Measurements from ENCODE around the gene SRSF3. TPM values are rescaled to one million over a fixed set of nuclear protein-coding genes. Genes with fewer than 3 reads are reported as not detected.

SRSF3 gene
- polyA plus RNA-seq (393 and 508 TPM in 2 replicates), polyA minus RNA-seq (360 and 404 TPM in 2 replicates)

DNA sequence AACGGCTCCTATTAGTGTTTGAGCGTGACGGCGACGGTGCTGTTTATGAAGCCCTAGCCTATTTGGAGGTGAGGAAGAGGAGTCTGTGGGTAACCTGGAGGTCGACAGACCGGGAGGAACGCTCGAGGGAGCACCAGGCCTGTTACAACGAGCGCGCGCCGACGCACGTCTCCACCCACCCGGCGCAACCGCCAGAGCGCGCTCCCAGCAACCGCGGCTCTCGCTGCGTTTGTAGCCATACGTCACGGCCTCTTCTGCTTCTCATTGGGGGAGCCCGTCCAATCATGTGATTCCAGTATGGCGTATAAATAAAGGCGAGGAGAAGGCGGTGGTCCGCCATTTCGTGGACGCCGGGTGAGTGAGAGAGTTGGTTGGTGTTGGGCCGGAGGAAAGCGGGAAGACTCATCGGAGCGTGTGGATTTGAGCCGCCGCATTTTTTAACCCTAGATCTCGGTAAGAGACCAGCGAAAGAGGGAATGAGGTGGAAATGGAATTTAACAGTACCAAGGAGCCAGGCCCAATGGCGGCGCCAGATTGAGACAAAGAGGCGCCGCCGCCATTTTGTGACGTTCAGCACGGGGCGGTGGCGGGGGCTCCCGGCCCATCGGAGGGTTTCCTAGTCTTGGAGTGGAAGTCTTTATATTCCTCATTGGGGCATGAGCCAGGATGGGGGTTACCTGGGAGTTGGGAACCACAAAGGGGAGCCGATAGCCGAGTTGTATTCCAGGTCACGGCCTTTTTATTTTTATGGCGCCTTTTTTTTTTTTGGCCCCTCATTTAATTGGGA, at the start of gene SRSF3:
Gene SRSF3, plus strand, starts transcription at position 334 of the 787 bp plus-strand sequence. CDS start 2,401 bp downstream, outside the sequence.
- peak within 1 kb of the TSS; percentile 72 for H3K4me3 ChIP-seq (ENCODE audit: low read length)
- H3K9me2 ChIP-seq (ENCODE audit: insufficient read depth, low read length), result no peaks in the 10 kb centered on the region
- peaks cover 48% of the 10 kb centered on the region for H3K79me2 ChIP-seq (replicated peaks; ENCODE audit: insufficient read depth, low read length)
- peak within 1 kb of the TSS; percentile 87 for H2AFZ ChIP-seq (ENCODE audit: low read depth, low read length)
- peak; percentile 59 for TF ChIP-seq RAD21 (conservative IDR thresholded peaks at IDR 0.05)
- no peak for TF ChIP-seq EP300 (conservative IDR thresholded peaks at IDR 0.05; ENCODE audit: poor library complexity, severe bottlenecking)
- peak; percentile 75 for TF ChIP-seq CTCF (IDR thresholded peaks at IDR 0.05; ENCODE audit: poor library complexity, severe bottlenecking)
- TF ChIP-seq MXI1 (conservative IDR thresholded peaks at IDR 0.05; ENCODE audit: poor library complexity, severe bottlenecking), result peak; percentile 61
- peak; percentile 100 for TF ChIP-seq POLR2AphosphoS5 (IDR thresholded peaks at IDR 0.05)
- TF ChIP-seq SMC3 (conservative IDR thresholded peaks at IDR 0.05; ENCODE audit: poor library complexity), result peak; percentile 74
- peak; percentile 95 for TF ChIP-seq TAF1 (IDR thresholded peaks at IDR 0.05; ENCODE audit: low read depth)
- TF ChIP-seq, protein P1, sequence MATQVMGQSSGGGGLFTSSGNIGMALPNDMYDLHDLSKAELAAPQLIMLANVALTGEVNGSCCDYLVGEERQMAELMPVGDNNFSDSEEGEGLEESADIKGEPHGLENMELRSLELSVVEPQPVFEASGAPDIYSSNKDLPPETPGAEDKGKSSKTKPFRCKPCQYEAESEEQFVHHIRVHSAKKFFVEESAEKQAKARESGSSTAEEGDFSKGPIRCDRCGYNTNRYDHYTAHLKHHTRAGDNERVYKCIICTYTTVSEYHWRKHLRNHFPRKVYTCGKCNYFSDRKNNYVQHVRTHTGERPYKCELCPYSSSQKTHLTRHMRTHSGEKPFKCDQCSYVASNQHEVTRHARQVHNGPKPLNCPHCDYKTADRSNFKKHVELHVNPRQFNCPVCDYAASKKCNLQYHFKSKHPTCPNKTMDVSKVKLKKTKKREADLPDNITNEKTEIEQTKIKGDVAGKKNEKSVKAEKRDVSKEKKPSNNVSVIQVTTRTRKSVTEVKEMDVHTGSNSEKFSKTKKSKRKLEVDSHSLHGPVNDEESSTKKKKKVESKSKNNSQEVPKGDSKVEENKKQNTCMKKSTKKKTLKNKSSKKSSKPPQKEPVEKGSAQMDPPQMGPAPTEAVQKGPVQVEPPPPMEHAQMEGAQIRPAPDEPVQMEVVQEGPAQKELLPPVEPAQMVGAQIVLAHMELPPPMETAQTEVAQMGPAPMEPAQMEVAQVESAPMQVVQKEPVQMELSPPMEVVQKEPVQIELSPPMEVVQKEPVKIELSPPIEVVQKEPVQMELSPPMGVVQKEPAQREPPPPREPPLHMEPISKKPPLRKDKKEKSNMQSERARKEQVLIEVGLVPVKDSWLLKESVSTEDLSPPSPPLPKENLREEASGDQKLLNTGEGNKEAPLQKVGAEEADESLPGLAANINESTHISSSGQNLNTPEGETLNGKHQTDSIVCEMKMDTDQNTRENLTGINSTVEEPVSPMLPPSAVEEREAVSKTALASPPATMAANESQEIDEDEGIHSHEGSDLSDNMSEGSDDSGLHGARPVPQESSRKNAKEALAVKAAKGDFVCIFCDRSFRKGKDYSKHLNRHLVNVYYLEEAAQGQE (IDR thresholded peaks at IDR 0.05; ENCODE audit: borderline replicate concordance), result peak; percentile 96
- TF ChIP-seq EZH2 (IDR thresholded peaks at IDR 0.05; ENCODE audit: borderline replicate concordance, insufficient read depth, low read length, poor library complexity, severe bottlenecking), result no peak
- peaks cover 21% of the 10 kb centered on the region for H3K36me3 ChIP-seq (ENCODE audit: insufficient read depth, low read length)
- H4K20me1 ChIP-seq (ENCODE audit: insufficient read depth), result peaks cover 38% of the 10 kb centered on the region
- peak within 1 kb of the TSS; percentile 99 for H3K27ac ChIP-seq (ENCODE audit: low read length)
- no peaks in the 10 kb centered on the region for H3K27me3 ChIP-seq (ENCODE audit: insufficient read depth, low read depth, low read length)
- no peaks in the 10 kb centered on the region for H3K9me3 ChIP-seq (ENCODE audit: low read length)
- peaks cover 11% of the 10 kb centered on the region for H3F3A ChIP-seq (ENCODE audit: insufficient read depth, low read length, poor library complexity, severe bottlenecking)
- H3K4me2 ChIP-seq (ENCODE audit: low read length), result peak within 1 kb of the TSS; percentile 81
- peak within 1 kb of the TSS; percentile 91 for H3K9ac ChIP-seq (ENCODE audit: low read length)

GRCh38 chr6:36545767-36546307, 48.3 kb upstream of the SRSF3 start:
- no peaks in the 10 kb centered on the region for H3F3A ChIP-seq (ENCODE audit: insufficient read depth, low read length, poor library complexity, severe bottlenecking)
- no peaks in the 10 kb centered on the region for H3K9me2 ChIP-seq (ENCODE audit: insufficient read depth, low read length)
- H3K79me2 ChIP-seq (replicated peaks; ENCODE audit: insufficient read depth, low read length), result peaks cover 47% of the 10 kb centered on the region
- no peaks in the 10 kb centered on the region for H4K20me1 ChIP-seq (ENCODE audit: insufficient read depth)
- no peak overlapping the region for H2AFZ ChIP-seq (ENCODE audit: low read depth, low read length)
- H3K4me3 ChIP-seq (ENCODE audit: low read length), result peak overlapping the region; percentile 88
- H3K4me2 ChIP-seq (ENCODE audit: low read length), result peak overlapping the region; percentile 63
- no peaks in the 10 kb centered on the region for H3K36me3 ChIP-seq (ENCODE audit: insufficient read depth, low read length)
- H3K9ac ChIP-seq (ENCODE audit: low read length), result peak overlapping the region; percentile 93
- H3K9me3 ChIP-seq (ENCODE audit: low read length), result no peaks in the 10 kb centered on the region
- TF ChIP-seq CTCF (IDR thresholded peaks at IDR 0.05; ENCODE audit: poor library complexity, severe bottlenecking) (no peak), SMC3 (conservative IDR thresholded peaks at IDR 0.05; ENCODE audit: poor library complexity) (no peak), EZH2 (IDR thresholded peaks at IDR 0.05; ENCODE audit: borderline replicate concordance, insufficient read depth, low read length, poor library complexity, severe bottlenecking) (no peak), MXI1 (conservative IDR thresholded peaks at IDR 0.05; ENCODE audit: poor library complexity, severe bottlenecking) (no peak), EP300 (conservative IDR thresholded peaks at IDR 0.05; ENCODE audit: poor library complexity, severe bottlenecking) (no peak), TAF1 (IDR thresholded peaks at IDR 0.05; ENCODE audit: low read depth) (no peak), RAD21 (conservative IDR thresholded peaks at IDR 0.05) (no peak), POLR2AphosphoS5 (IDR thresholded peaks at IDR 0.05) (no peak)
- TF ChIP-seq, protein P1 (IDR thresholded peaks at IDR 0.05; ENCODE audit: borderline replicate concordance), result no peak
- peak overlapping the region; percentile 91 for H3K27ac ChIP-seq (ENCODE audit: low read length)
- H3K27me3 ChIP-seq (ENCODE audit: insufficient read depth, low read depth, low read length), result no peaks in the 10 kb centered on the region
